Middle frontal gyrus (tissue), 1 donor: ENCODE results near the gene ATF7.

ENCODE experiments used
- DNase-seq: peaks from one replicate; pipeline ENCODE4 v3.0.0-alpha.2; 2015; ENCODE audit warnings: low spot score; ENCODE audit errors: extremely low spot score

The ATF7 gene

DNA sequence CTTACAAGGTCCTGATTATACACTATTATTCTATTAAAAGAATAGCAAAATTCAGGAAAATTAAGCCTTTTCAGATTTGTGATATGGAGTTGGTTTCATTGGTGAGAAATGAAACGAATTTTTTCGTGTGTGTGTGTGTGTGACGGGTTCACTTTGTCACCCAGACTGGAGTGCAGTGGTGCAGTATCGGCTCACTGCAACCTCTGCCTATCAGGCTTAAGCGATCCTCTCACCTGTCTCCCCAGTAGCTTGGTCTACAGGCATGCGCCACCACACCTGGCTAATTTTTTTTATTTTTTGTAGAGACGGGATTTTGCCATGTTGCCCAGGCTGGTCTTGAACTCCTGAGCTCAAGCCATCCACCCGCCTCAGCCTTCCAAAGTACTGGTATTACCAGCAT, 164.6 kb downstream of the ATF7 start:
- no peak for DNase-seq

DNA sequence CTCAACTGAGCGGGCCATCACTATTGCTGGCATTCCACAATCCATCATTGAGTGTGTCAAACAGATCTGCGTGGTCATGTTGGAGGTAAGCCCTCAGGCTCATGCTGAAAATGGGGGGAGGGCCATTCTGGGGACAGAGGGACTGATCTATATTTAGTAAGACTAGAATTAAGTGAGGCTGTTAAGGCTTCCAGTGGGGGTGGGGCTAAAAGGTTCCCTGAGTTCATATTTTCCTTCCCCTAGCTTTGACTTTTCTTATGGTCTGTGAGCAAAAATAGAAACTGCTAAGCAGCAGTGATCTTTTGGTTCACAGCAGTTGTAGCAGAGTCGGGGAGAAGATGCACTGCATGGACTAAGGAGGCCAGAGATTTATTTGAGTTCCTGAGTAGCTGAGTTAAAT, 165.1 kb downstream of the ATF7 start:
- DNase-seq = no peak

DNA sequence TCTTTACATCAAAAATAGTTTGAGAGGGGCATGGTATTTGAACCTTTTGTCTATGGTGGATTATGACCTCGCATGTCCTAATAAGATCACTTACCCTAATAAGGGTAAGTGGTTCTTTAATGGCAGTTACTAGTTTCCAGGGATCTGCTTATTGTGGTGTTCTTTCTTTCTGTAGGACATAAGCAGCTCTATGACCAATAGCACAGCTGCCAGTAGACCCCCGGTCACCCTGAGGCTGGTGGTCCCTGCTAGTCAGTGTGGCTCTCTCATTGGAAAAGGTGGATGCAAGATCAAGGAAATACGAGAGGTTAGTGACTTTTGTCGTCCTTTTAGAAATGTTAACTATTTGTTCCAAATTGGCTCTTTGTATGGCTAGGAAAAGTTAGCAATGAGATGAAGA, 167.1 kb downstream of the ATF7 start:
- DNase-seq = no peak
